ENCODE measurements around the gene VPS35L.

Gene VPS35L

DNA sequence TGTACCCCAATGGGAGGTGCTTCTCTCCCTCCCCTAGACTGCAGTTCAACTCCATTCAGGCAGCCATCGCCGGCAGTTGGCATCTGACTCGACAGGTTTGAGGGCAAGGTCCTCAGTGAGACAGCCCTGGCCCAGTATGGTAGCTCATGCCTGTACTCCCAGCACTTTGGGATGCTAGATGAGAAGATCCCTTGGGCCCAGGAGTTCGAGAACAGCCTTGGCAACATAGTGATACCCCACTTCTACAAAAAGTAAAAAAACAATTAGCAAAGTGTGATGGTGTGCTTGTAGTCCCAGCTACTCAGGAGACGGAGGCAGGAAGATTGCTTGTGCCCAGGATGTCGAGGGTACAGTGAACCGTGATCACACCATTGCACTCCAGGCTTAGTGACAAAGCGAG is 12.1 kb downstream of the VPS35L start:
- H2BK5ac ChIP-seq (ENCODE audit: low read length): no peak overlapping the region
- no peak overlapping the region for H4K8ac ChIP-seq (ENCODE audit: low read depth, low read length)
- H3K27me3 ChIP-seq (ENCODE audit: insufficient read depth, low read length, poor library complexity): no peaks in the 10 kb centered on the region
- H3K18ac ChIP-seq (ENCODE audit: low read length): no peak overlapping the region
- H3K27ac ChIP-seq (ENCODE audit: low read depth, low read length): no peak overlapping the region
- WGBS (ENCODE audit: extremely low coverage, insufficient coverage, low lambda C conversion rate): no CpG with 5 or more reads among the region's 8 CpGs
- H3K79me2 ChIP-seq (ENCODE audit: control insufficient read depth, insufficient read depth, low read length): no peaks in the 10 kb centered on the region
- DNase-seq: no peak
- peaks cover 3% of the 10 kb centered on the region for H3K36me3 ChIP-seq (ENCODE audit: control insufficient read depth, insufficient read depth, low read length)
- no peak overlapping the region for H2BK15ac ChIP-seq (replicated peaks; ENCODE audit: low read depth)
- no peak overlapping the region for H3K9ac ChIP-seq (ENCODE audit: low read length)
- no peaks in the 10 kb centered on the region for H3K4me1 ChIP-seq (ENCODE audit: control insufficient read depth, low read depth, low read length)
- no peak overlapping the region for H2AK5ac ChIP-seq (ENCODE audit: low read length)
- no peak overlapping the region for H4K5ac ChIP-seq (ENCODE audit: low read length)
- H3K4me2 ChIP-seq (ENCODE audit: low read length): no peak overlapping the region
- no peak overlapping the region for H2BK120ac ChIP-seq (ENCODE audit: low read depth, low read length)
- no peak overlapping the region for H3K23ac ChIP-seq (ENCODE audit: low read length)
- no peak overlapping the region for H3K56ac ChIP-seq (ENCODE audit: low read length)
- no peak overlapping the region for H3K4ac ChIP-seq (ENCODE audit: low read depth, low read length)
- H3K79me1 ChIP-seq (ENCODE audit: low read length): no peaks in the 10 kb centered on the region
- no peak overlapping the region for H3K4me3 ChIP-seq (ENCODE audit: low read length)

- no peak overlapping the region for H3K27ac ChIP-seq (ENCODE audit: low read depth, low read length)
- H3K18ac ChIP-seq (ENCODE audit: low read length): no peak overlapping the region
- DNase-seq: no peak
- H3K4me2 ChIP-seq (ENCODE audit: low read length): no peak overlapping the region
- H3K4ac ChIP-seq (ENCODE audit: low read depth, low read length): no peak overlapping the region
- H3K56ac ChIP-seq (ENCODE audit: low read length): no peak overlapping the region
- no peak overlapping the region for H3K4me3 ChIP-seq (ENCODE audit: low read length)
- no peaks in the 10 kb centered on the region for H3K79me1 ChIP-seq (ENCODE audit: low read length)
- no peak overlapping the region for H2AK5ac ChIP-seq (ENCODE audit: low read length)
- no peak overlapping the region for H2BK15ac ChIP-seq (replicated peaks; ENCODE audit: low read depth)
- no peak overlapping the region for H2BK120ac ChIP-seq (ENCODE audit: low read depth, low read length)
- no peak overlapping the region for H3K23ac ChIP-seq (ENCODE audit: low read length)
- WGBS (ENCODE audit: extremely low coverage, insufficient coverage, low lambda C conversion rate): no CpG with 5 or more reads among the region's 9 CpGs
- no peak overlapping the region for H4K8ac ChIP-seq (ENCODE audit: low read depth, low read length)
- no peak overlapping the region for H4K5ac ChIP-seq (ENCODE audit: low read length)
- no peaks in the 10 kb centered on the region for H3K36me3 ChIP-seq (ENCODE audit: control insufficient read depth, insufficient read depth, low read length)
- no peak overlapping the region for H2BK5ac ChIP-seq (ENCODE audit: low read length)
- no peak overlapping the region for H3K9ac ChIP-seq (ENCODE audit: low read length)
- H3K27me3 ChIP-seq (ENCODE audit: insufficient read depth, low read length, poor library complexity): no peaks in the 10 kb centered on the region
- H3K79me2 ChIP-seq (ENCODE audit: control insufficient read depth, insufficient read depth, low read length): no peaks in the 10 kb centered on the region
- H3K4me1 ChIP-seq (ENCODE audit: control insufficient read depth, low read depth, low read length): no peaks in the 10 kb centered on the region
Measured at GRCh38 chr16:19573997-19574396, 18.5 kb downstream of the VPS35L start.

GRCh38 chr16:19574615-19575014 is 19.1 kb downstream of the VPS35L start:
- no peaks in the 10 kb centered on the region for H3K36me3 ChIP-seq (ENCODE audit: control insufficient read depth, insufficient read depth, low read length)

GRCh38 chr16:19578378-19578971 is 23.0 kb downstream of the VPS35L start:
- no peak overlapping the region for H3K18ac ChIP-seq (ENCODE audit: low read length)
- H4K5ac ChIP-seq (ENCODE audit: low read length): no peak overlapping the region
- no peak for DNase-seq
- H3K23ac ChIP-seq (ENCODE audit: low read length): no peak overlapping the region
- no peaks in the 10 kb centered on the region for H3K79me2 ChIP-seq (ENCODE audit: control insufficient read depth, insufficient read depth, low read length)
- no peak overlapping the region for H3K56ac ChIP-seq (ENCODE audit: low read length)
- H2BK120ac ChIP-seq (ENCODE audit: low read depth, low read length): no peak overlapping the region
- no peaks in the 10 kb centered on the region for H3K36me3 ChIP-seq (ENCODE audit: control insufficient read depth, insufficient read depth, low read length)
- H3K27ac ChIP-seq (ENCODE audit: low read depth, low read length): no peak overlapping the region
- no peak overlapping the region for H2BK15ac ChIP-seq (replicated peaks; ENCODE audit: low read depth)
- no CpG with 5 or more reads among the region's 10 CpGs for WGBS (ENCODE audit: extremely low coverage, insufficient coverage, low lambda C conversion rate)
- H3K4me2 ChIP-seq (ENCODE audit: low read length): no peak overlapping the region
- no peak overlapping the region for H2AK5ac ChIP-seq (ENCODE audit: low read length)
- H3K9ac ChIP-seq (ENCODE audit: low read length): no peak overlapping the region
- H4K8ac ChIP-seq (ENCODE audit: low read depth, low read length): no peak overlapping the region
- no peaks in the 10 kb centered on the region for H3K4me1 ChIP-seq (ENCODE audit: control insufficient read depth, low read depth, low read length)
- no peak overlapping the region for H3K4me3 ChIP-seq (ENCODE audit: low read length)
- H3K79me1 ChIP-seq (ENCODE audit: low read length): no peaks in the 10 kb centered on the region
- no peaks in the 10 kb centered on the region for H3K27me3 ChIP-seq (ENCODE audit: insufficient read depth, low read length, poor library complexity)
- H3K4ac ChIP-seq (ENCODE audit: low read depth, low read length): no peak overlapping the region
- no peak overlapping the region for H2BK5ac ChIP-seq (ENCODE audit: low read length)

More at GRCh38 chr16:19574615-19575014, 19.1 kb downstream of the VPS35L start:
- Histone ChIP-seq H3K27me3 (ENCODE audit: insufficient read depth, low read length, poor library complexity) (no peaks in the 10 kb centered on the region), H3K18ac (ENCODE audit: low read length) (no peak overlapping the region), H3K9ac (ENCODE audit: low read length) (no peak overlapping the region), H2BK5ac (ENCODE audit: low read length) (no peak overlapping the region), H2AK5ac (ENCODE audit: low read length) (no peak overlapping the region), H3K4me2 (ENCODE audit: low read length) (no peak overlapping the region), H4K8ac (ENCODE audit: low read depth, low read length) (no peak overlapping the region), H3K79me1 (ENCODE audit: low read length) (no peaks in the 10 kb centered on the region), H3K4me3 (ENCODE audit: low read length) (no peak overlapping the region), H3K4ac (ENCODE audit: low read depth, low read length) (no peak overlapping the region), H2BK120ac (ENCODE audit: low read depth, low read length) (no peak overlapping the region), H4K5ac (ENCODE audit: low read length) (no peak overlapping the region), H3K27ac (ENCODE audit: low read depth, low read length) (no peak overlapping the region), H3K4me1 (ENCODE audit: control insufficient read depth, low read depth, low read length) (no peaks in the 10 kb centered on the region), H3K79me2 (ENCODE audit: control insufficient read depth, insufficient read depth, low read length) (no peaks in the 10 kb centered on the region), H3K23ac (ENCODE audit: low read length) (no peak overlapping the region), H2BK15ac (replicated peaks; ENCODE audit: low read depth) (no peak overlapping the region), H3K56ac (ENCODE audit: low read length) (no peak overlapping the region)
- no peak for DNase-seq
- no CpG with 5 or more reads among the region's 2 CpGs for WGBS (ENCODE audit: extremely low coverage, insufficient coverage, low lambda C conversion rate)

GRCh38 chr16:19582050-19582831 is 26.7 kb downstream of the VPS35L start:
- Histone ChIP-seq H3K23ac (ENCODE audit: low read length) (no peak overlapping the region), H2BK5ac (ENCODE audit: low read length) (no peak overlapping the region), H3K18ac (ENCODE audit: low read length) (no peak overlapping the region), H3K4ac (ENCODE audit: low read depth, low read length) (no peak overlapping the region), H3K56ac (ENCODE audit: low read length) (no peak overlapping the region), H3K4me1 (ENCODE audit: control insufficient read depth, low read depth, low read length) (no peaks in the 10 kb centered on the region), H2AK5ac (ENCODE audit: low read length) (no peak overlapping the region), H2BK120ac (ENCODE audit: low read depth, low read length) (no peak overlapping the region), H2BK15ac (replicated peaks; ENCODE audit: low read depth) (no peak overlapping the region), H3K27ac (ENCODE audit: low read depth, low read length) (no peak overlapping the region), H3K79me2 (ENCODE audit: control insufficient read depth, insufficient read depth, low read length) (no peaks in the 10 kb centered on the region), H3K9ac (ENCODE audit: low read length) (no peak overlapping the region), H3K36me3 (ENCODE audit: control insufficient read depth, insufficient read depth, low read length) (no peaks in the 10 kb centered on the region), H3K4me3 (ENCODE audit: low read length) (no peak overlapping the region), H3K27me3 (ENCODE audit: insufficient read depth, low read length, poor library complexity) (no peaks in the 10 kb centered on the region), H4K8ac (ENCODE audit: low read depth, low read length) (no peak overlapping the region), H3K79me1 (ENCODE audit: low read length) (no peaks in the 10 kb centered on the region), H3K4me2 (ENCODE audit: low read length) (no peak overlapping the region), H4K5ac (ENCODE audit: low read length) (no peak overlapping the region)
- WGBS (ENCODE audit: extremely low coverage, insufficient coverage, low lambda C conversion rate): no CpG with 5 or more reads among the region's 10 CpGs
- DNase-seq: no peak

Data from mesendoderm (in vitro differentiated cells).